ENCODE measurements around the gene NEK10.
"Not testable (repeated sequence)": the region's sequence is repeated elsewhere in the genome, so short reads cannot be mapped to it uniquely, and the experiment has no call there.

NEK10 gene

GRCh38 chr3:27349832-27350231 lies 19.4 kb downstream of the NEK10 start:
- no peak for FAIRE-seq

GRCh38 chr3:27345959-27346865 lies 23.0 kb downstream of the NEK10 start:
- FAIRE-seq: no peak

- FAIRE-seq: no peak
Measured at GRCh38 chr3:27345493-27345892, 23.7 kb downstream of the NEK10 start.

GRCh38 chr3:27345045-27345444 lies 24.1 kb downstream of the NEK10 start:
- no peak for FAIRE-seq

- no peak for FAIRE-seq
Measured at GRCh38 chr3:27344192-27344591, 25.0 kb downstream of the NEK10 start.

GRCh38 chr3:27342267-27342666 lies 26.9 kb downstream of the NEK10 start:
- no peak for FAIRE-seq

- FAIRE-seq: no peak
Measured at GRCh38 chr3:27340534-27340933, 28.6 kb downstream of the NEK10 start.

- FAIRE-seq: no peak
Measured at GRCh38 chr3:27335571-27335970, 33.6 kb downstream of the NEK10 start.

- no peak for FAIRE-seq
Measured at GRCh38 chr3:27333843-27334242, 35.3 kb downstream of the NEK10 start.

GRCh38 chr3:27328982-27329762 lies 40.0 kb downstream of the NEK10 start:
- FAIRE-seq: not testable (repeated sequence)

GRCh38 chr3:27326629-27327545 lies 42.3 kb downstream of the NEK10 start:
- FAIRE-seq: peak; percentile 95

- FAIRE-seq: no peak
Measured at GRCh38 chr3:27326202-27326601, 43.0 kb downstream of the NEK10 start.

GRCh38 chr3:27325419-27325818 lies 43.8 kb downstream of the NEK10 start:
- FAIRE-seq: no peak

- no peak for FAIRE-seq
Measured at GRCh38 chr3:27324686-27325085, 44.5 kb downstream of the NEK10 start.

GRCh38 chr3:27323087-27323570 lies 46.1 kb downstream of the NEK10 start:
- FAIRE-seq: no peak

GRCh38 chr3:27322634-27323033 lies 46.5 kb downstream of the NEK10 start:
- no peak for FAIRE-seq

GRCh38 chr3:27319847-27320526 lies 49.2 kb downstream of the NEK10 start:
- no peak for FAIRE-seq

- FAIRE-seq: no peak
Measured at GRCh38 chr3:27319304-27319703, 49.9 kb downstream of the NEK10 start.

GRCh38 chr3:27317096-27317495 lies 52.1 kb downstream of the NEK10 start:
- FAIRE-seq: no peak

- no peak for FAIRE-seq
Measured at GRCh38 chr3:27315003-27315402, 54.2 kb downstream of the NEK10 start.

GRCh38 chr3:27312044-27312668 lies 57.0 kb downstream of the NEK10 start:
- peak; percentile 88 for FAIRE-seq
